Measurements from ENCODE around the gene IRF9.
A peak's percentile ranks its signal among the peaks of the same experiment; 100 is the strongest.

Gene IRF9

GRCh38 chr14:24182110-24182882, 21.2 kb downstream of the IRF9 start:
- TF ChIP-seq GATA2 (IDR thresholded peaks at IDR 0.05; ENCODE audit: low read depth, low read length) (no peak), GATA3 (IDR thresholded peaks at IDR 0.05; ENCODE audit: low read depth, low read length) (no peak)

- no peak for TF ChIP-seq GATA2 (IDR thresholded peaks at IDR 0.05; ENCODE audit: low read depth, low read length)
Measured at GRCh38 chr14:24183014-24183481, 22.0 kb downstream of the IRF9 start.

DNA sequence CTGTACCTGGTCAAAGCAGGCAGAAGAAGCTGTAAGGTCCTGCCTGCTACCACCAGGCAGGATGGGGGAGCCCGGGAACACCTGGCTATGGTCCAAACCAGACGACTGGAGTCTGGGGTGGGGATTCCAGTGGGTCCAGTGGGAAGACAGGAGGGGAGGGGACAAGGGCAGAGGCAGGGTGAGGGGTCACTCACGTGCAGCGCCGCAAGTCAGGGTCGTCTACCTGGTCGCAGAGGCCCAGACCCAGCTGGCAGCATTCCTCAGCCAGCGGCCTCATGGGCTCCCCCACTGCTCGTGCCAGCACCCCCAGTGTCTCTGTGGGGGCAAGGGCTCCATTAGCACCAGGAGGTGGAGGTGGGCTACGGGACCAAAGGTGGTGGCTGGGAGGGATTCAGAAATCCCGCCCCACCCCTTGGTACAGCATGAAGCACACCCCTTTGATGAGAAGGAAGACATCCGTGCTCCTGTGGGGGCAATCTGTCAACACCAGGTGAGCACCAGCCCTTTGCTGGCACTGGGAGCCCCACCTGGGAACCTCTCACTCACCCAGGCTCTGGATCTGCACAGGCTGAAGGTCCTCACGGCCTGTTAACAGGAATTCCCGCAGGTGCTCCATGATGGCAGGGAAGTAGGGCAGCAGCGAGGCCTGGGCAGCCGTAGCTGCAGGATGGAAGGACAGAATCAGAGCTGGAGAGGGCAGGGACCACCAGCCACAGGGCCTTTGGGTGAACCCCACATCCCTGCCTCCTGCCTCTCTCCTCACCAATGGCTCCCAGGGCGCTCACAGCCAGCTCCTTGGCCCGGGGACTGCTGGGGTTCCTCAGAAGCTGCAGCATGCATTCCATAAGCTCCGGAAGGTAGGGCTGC, 23.3 kb downstream of the IRF9 start:
- TF ChIP-seq GATA3 (IDR thresholded peaks at IDR 0.05; ENCODE audit: low read depth, low read length) (no peak), GATA2 (IDR thresholded peaks at IDR 0.05; ENCODE audit: low read depth, low read length) (no peak)

DNA sequence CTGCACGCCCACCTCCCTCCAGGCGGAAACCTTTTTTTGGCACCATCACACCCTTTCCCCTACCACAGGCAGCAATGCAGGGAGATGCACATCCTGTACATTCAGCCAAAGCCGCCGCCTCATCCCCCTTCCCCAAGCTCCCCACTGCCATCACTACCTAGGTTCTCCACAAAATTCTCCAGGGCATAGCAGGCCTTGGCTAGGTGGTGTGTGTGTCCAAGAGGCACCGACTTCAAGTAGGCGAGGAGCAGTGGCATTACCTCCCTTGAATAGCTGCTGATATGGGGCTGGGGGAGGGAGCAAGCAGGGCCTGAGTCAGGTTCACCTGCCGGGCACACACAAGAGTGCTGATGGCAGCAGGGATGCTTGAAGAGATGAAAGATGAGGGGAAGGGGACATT, 24.0 kb downstream of the IRF9 start:
- no peak for TF ChIP-seq GATA3 (IDR thresholded peaks at IDR 0.05; ENCODE audit: low read depth, low read length)
- no peak for TF ChIP-seq GATA2 (IDR thresholded peaks at IDR 0.05; ENCODE audit: low read depth, low read length)

GRCh38 chr14:24185741-24186140, 24.7 kb downstream of the IRF9 start:
- TF ChIP-seq GATA2 (IDR thresholded peaks at IDR 0.05; ENCODE audit: low read depth, low read length) (no peak), GATA3 (IDR thresholded peaks at IDR 0.05; ENCODE audit: low read depth, low read length) (no peak)

DNA sequence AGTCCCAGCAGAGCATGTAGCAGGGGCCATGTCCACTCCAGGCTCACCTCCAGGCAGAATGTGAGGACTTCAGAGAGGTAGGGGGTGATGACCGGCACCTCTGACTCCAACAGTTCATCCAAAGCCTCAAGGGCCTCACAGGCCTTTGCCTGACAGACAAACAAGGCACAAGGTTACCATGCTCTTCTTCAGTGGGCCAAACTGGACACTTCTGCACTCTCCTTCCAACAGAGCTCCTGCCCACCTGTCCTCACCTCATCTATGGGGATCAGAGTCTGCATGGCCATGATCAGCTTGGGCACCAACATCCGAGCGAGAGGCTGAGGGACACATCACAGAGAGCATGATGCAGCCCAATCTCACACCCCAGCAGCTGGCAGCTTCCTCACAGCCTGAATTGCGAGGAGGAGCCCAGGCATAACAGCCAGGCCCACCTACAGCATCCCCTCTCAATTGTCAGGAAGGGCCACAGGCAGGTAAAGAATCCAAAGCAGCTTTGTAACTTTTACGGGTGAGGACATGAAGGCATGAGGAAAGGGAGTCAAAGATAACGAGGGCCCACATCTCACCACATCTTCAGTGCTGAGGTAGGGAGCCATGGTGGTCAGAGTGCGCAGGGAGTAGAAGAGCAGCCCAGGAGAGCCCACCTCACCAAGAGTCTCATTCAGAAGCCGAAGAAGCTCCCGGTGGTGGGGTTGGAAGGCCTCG, 25.9 kb downstream of the IRF9 start:
- TF ChIP-seq GATA2 (IDR thresholded peaks at IDR 0.05; ENCODE audit: low read depth, low read length) = no peak
- TF ChIP-seq GATA3 (IDR thresholded peaks at IDR 0.05; ENCODE audit: low read depth, low read length) = no peak

GRCh38 chr14:24187539-24187915, 26.5 kb downstream of the IRF9 start:
- no peak for TF ChIP-seq GATA3 (IDR thresholded peaks at IDR 0.05; ENCODE audit: low read depth, low read length)
- TF ChIP-seq GATA2 (IDR thresholded peaks at IDR 0.05; ENCODE audit: low read depth, low read length) = no peak

GRCh38 chr14:24188251-24189058, 27.4 kb downstream of the IRF9 start, which contains the start of gene IPO4:
TSS of gene IPO4 (minus strand) at chr14:24188816. CDS start at chr14:24188787, 29 bp downstream.
- TF ChIP-seq GATA3 (IDR thresholded peaks at IDR 0.05; ENCODE audit: low read depth, low read length) (no peak), GATA2 (IDR thresholded peaks at IDR 0.05; ENCODE audit: low read depth, low read length) (0 out of 2 replicates have a peak, but pooled peaks have one; percentile 18)

DNA sequence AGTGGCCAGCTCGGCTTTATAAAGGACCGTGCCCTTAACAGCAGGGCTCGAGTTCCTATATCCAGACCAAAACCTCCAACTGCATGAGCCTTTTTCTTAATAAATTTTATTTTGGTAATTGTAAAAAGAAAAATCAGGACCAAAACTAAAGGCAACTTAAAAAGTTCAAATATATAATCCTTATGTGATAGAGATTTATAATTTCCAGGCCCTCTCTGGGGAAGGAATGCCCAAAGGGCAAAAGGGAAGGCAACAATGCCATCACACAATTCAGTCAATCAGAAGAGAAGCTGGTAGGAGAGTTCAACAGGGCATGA, 28.0 kb downstream of the IRF9 start:
- TF ChIP-seq GATA2 (IDR thresholded peaks at IDR 0.05; ENCODE audit: low read depth, low read length) (no peak), GATA3 (IDR thresholded peaks at IDR 0.05; ENCODE audit: low read depth, low read length) (no peak)

DNA sequence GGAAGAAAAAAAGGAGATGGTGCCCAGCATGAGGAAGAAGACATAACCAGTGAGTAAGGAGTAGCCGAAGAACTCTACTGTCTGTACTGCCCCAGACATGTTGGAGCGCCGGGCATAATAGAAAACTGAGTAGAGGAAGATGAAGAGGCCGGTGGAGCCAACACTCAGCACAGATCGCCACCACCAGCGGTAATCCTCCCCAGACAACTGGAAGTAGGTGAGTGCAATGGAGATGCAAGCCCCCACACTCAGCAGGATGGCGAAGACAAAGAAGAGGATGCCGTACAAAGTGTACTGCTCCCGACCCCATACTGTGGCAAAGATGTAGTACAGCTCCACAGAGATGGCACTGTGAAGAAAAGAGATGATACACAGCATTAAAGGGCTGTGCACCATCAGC, 28.4 kb downstream of the IRF9 start:
- TF ChIP-seq GATA2 (IDR thresholded peaks at IDR 0.05; ENCODE audit: low read depth, low read length) (no peak), GATA3 (IDR thresholded peaks at IDR 0.05; ENCODE audit: low read depth, low read length) (no peak)

DNA sequence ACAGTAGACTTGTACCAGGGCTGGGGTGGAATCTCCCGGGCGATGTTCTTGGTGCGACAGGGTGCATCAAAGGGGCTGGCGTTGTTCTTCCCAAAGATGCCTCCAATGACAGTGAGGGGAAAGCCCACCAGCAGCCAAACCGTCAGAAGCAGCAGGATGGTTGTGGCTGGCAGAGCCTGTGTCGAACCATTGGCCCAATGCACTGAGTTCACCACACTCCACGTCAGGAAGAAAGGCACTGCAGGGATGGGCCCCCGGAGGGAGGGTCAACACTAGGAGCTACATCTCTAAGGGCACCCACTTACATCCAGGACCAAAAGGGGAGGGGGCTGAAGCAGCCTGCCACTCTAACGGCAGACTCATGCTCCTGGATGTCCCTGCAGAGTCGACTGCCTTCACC, 29.4 kb downstream of the IRF9 start:
- TF ChIP-seq GATA3 (IDR thresholded peaks at IDR 0.05; ENCODE audit: low read depth, low read length) = no peak
- no peak for TF ChIP-seq GATA2 (IDR thresholded peaks at IDR 0.05; ENCODE audit: low read depth, low read length)

- TF ChIP-seq GATA3 (IDR thresholded peaks at IDR 0.05; ENCODE audit: low read depth, low read length) (no peak), GATA2 (IDR thresholded peaks at IDR 0.05; ENCODE audit: low read depth, low read length) (no peak)
Measured at GRCh38 chr14:24192933-24193332, 31.9 kb downstream of the IRF9 start.

- TF ChIP-seq GATA2 (IDR thresholded peaks at IDR 0.05; ENCODE audit: low read depth, low read length) (no peak), GATA3 (IDR thresholded peaks at IDR 0.05; ENCODE audit: low read depth, low read length) (no peak)
Measured at GRCh38 chr14:24194186-24194872, 33.3 kb downstream of the IRF9 start.
